H1 (cell line): ENCODE data around the gene SNX27. TPM values are rescaled to one million over a fixed set of nuclear protein-coding genes. Genes with fewer than 3 reads are reported as not detected.

Experiments used
- CTCF ChIA-PET: fragments of 300-600 bp; sonication (Branson Sonifier 250); formaldehyde crosslinking; loops from one replicate; lab custom pipeline; 2021; ENCODE audit not compliant: partially characterized antibody; lab: Charles Lee
- POLR2A ChIA-PET: fragments of 300-600 bp; sonication (Branson Sonifier 250); formaldehyde crosslinking; loops from one replicate; lab custom pipeline; 2021; ENCODE audit warnings: inconsistent platforms; ENCODE audit not compliant: partially characterized antibody; lab: Charles Lee
- DNase-seq, 2 experiments: peaks; one replicate each; pipeline versions ENCODE4 v3.0.0 to v3.0.0-alpha.2; 2010 to 2022; ENCODE audit warnings: low spot score in 2 of 2, low read depth in 1 of 2, mixed read lengths in 1 of 2
- FAIRE-seq: peaks from 2 replicates; lab custom pipeline; 2011; peaks lifted over from hg19 to GRCh38; lab: Jason Lieb, UNC
- H2AFZ ChIP-seq: 2 replicates; pipeline ENCODE4 v1.8.1; 2012; ENCODE audit warnings: low read length, inconsistent platforms
- H2AK5ac ChIP-seq: 2 replicates; pipeline ENCODE4 v1.6.1; 2013; ENCODE audit warnings: low read depth, low read length
- H2BK120ac ChIP-seq: replicated peaks from 2 replicates; pipeline ENCODE3; 2013; ENCODE audit warnings: low read depth, low read length, inconsistent platforms
- H2BK12ac ChIP-seq: 2 replicates; pipeline ENCODE4 v1.6.1; 2013; ENCODE audit warnings: low read depth, low read length
- H2BK15ac ChIP-seq: 2 replicates; pipeline ENCODE4 v1.6.1; 2013; ENCODE audit warnings: low read length
- H2BK20ac ChIP-seq: 2 replicates; pipeline ENCODE4 v1.6.1; 2013; ENCODE audit warnings: low read length
- H2BK5ac ChIP-seq: 2 replicates; pipeline ENCODE4 v1.6.1; 2013; ENCODE audit warnings: low read depth, low read length
- H3K14ac ChIP-seq: 2 replicates; pipeline ENCODE4 v1.6.1; 2013; ENCODE audit warnings: inconsistent platforms; ENCODE audit not compliant: insufficient read length
- H3K18ac ChIP-seq: 2 replicates; pipeline ENCODE4 v1.6.1; 2013; ENCODE audit warnings: low read length; ENCODE audit errors: extremely low read depth
- H3K23ac ChIP-seq: 2 replicates; pipeline ENCODE4 v1.6.1; 2013; ENCODE audit warnings: inconsistent platforms; ENCODE audit not compliant: insufficient read length
- H3K23me2 ChIP-seq: 2 replicates; pipeline ENCODE4 v1.6.1; 2013; ENCODE audit warnings: low read depth, low read length
- H3K27ac ChIP-seq: 2 replicates; pipeline ENCODE4 v1.6.1; 2011; ENCODE audit warnings: low read depth, low read length, inconsistent platforms
- H3K27me3 ChIP-seq, 4 experiments: replicated peaks in 1 of 4; 1 replicate in 1 of 4; 2 replicates in 3 of 4; pipeline versions ENCODE4 v1.6.1 to v1.8.1; 2011 to 2013; ENCODE audit warnings: low read length in 3 of 4, mild to moderate bottlenecking in 3 of 4, inconsistent platforms in 2 of 4, mixed read lengths in 2 of 4, moderate library complexity in 1 of 4; ENCODE audit not compliant: control insufficient read depth in 3 of 4, insufficient read depth in 3 of 4; ENCODE audit errors: extremely low read depth in 1 of 4
- H3K36me3 ChIP-seq, 4 experiments: 2 replicates each; pipeline versions ENCODE4 v1.6.1 to v1.8.1; 2011 to 2013; ENCODE audit warnings: mild to moderate bottlenecking in 4 of 4, low read length in 3 of 4, moderate library complexity in 2 of 4, control low read depth in 1 of 4, inconsistent platforms in 1 of 4; ENCODE audit not compliant: insufficient read depth in 4 of 4, control insufficient read depth in 2 of 4
- H3K4ac ChIP-seq: replicated peaks from 2 replicates; pipeline ENCODE3; 2013; ENCODE audit warnings: low read length, low read depth, mixed read lengths, inconsistent platforms; ENCODE audit not compliant: insufficient read length
- H3K4me1 ChIP-seq, 4 experiments: replicated peaks in 1 of 4; 1 replicate in 1 of 4; 2 replicates in 3 of 4; pipeline versions ENCODE4 v1.6.1 to v1.8.1; 2011 to 2013; ENCODE audit warnings: low read length in 3 of 4, inconsistent platforms in 2 of 4, mixed read lengths in 1 of 4; ENCODE audit not compliant: insufficient read depth in 4 of 4, control insufficient read depth in 3 of 4
- H3K4me2 ChIP-seq, 2 experiments: 2 replicates each; pipeline versions ENCODE4 v1.6.1 to v1.8.1; 2011 to 2013; ENCODE audit warnings: low read depth in 2 of 2, low read length in 2 of 2, control low read depth in 1 of 2, inconsistent platforms in 1 of 2, mild to moderate bottlenecking in 1 of 2; ENCODE audit not compliant: insufficient read depth in 1 of 2
- H3K4me3 ChIP-seq, 4 experiments: fragments of 200-600, 300-600 bp in 1 of 4; sonication (generic), shearing (Covaris generic), sonication (Bioruptor Twin) in 1 of 4; 2 replicates each; pipeline versions ENCODE4 v1.5.1 to v1.8.1; 2011 to 2016; ENCODE audit warnings: low read length in 4 of 4, low read depth in 3 of 4, control low read depth in 2 of 4, inconsistent platforms in 2 of 4, mild to moderate bottlenecking in 2 of 4, mixed read lengths in 1 of 4, moderate library complexity in 1 of 4; ENCODE audit not compliant: insufficient read depth in 2 of 4; ENCODE audit errors: extremely low read depth in 1 of 4
- H3K56ac ChIP-seq: replicated peaks from 2 replicates; pipeline ENCODE3; 2013; ENCODE audit warnings: low read depth, mild to moderate bottlenecking, mixed read lengths, low read length, inconsistent platforms; ENCODE audit not compliant: insufficient read length
- H3K79me1 ChIP-seq: 2 replicates; pipeline ENCODE4 v1.6.1; 2013; ENCODE audit warnings: low read depth, low read length, control low read depth
- H3K79me2 ChIP-seq, 2 experiments: 2 replicates each; pipeline versions ENCODE4 v1.6.1 to v1.8.1; 2012 to 2013; ENCODE audit warnings: low read length in 2 of 2, mild to moderate bottlenecking in 2 of 2, inconsistent platforms in 1 of 2; ENCODE audit not compliant: insufficient read depth in 2 of 2, control insufficient read depth in 1 of 2
- H3K9ac ChIP-seq, 4 experiments: replicated peaks in 1 of 4; 1 replicate in 1 of 4; 2 replicates in 3 of 4; pipeline versions ENCODE4 v1.6.1 to v1.8.1; 2011 to 2013; ENCODE audit warnings: low read depth in 3 of 4, low read length in 3 of 4, control low read depth in 2 of 4, mild to moderate bottlenecking in 2 of 4, moderate library complexity in 2 of 4, inconsistent platforms in 1 of 4; ENCODE audit errors: extremely low read depth in 1 of 4
- H3K9me3 ChIP-seq, 2 experiments: 2 replicates each; pipeline versions ENCODE4 v1.6.1 to v1.8.1; 2012 to 2013; ENCODE audit warnings: mild to moderate bottlenecking in 2 of 2, moderate library complexity in 2 of 2, control low read depth in 1 of 2, inconsistent platforms in 1 of 2, low read depth in 1 of 2, low read length in 1 of 2, mixed read lengths in 1 of 2; ENCODE audit not compliant: insufficient read depth in 2 of 2
- H4K20me1 ChIP-seq, 2 experiments: replicated peaks in 1 of 2; 2 replicates each; pipeline versions ENCODE3 to v1.8.1; 2011 to 2013; ENCODE audit warnings: inconsistent platforms in 2 of 2, low read length in 2 of 2, mild to moderate bottlenecking in 1 of 2; ENCODE audit not compliant: insufficient read depth in 2 of 2, control insufficient read depth in 1 of 2
- H4K5ac ChIP-seq: 2 replicates; pipeline ENCODE4 v1.6.1; 2013; ENCODE audit warnings: low read length, low read depth, mixed read lengths, inconsistent platforms; ENCODE audit not compliant: insufficient read length
- H4K8ac ChIP-seq: 2 replicates; pipeline ENCODE4 v1.8.0; 2013; ENCODE audit warnings: mild to moderate bottlenecking, moderate library complexity, low read length, inconsistent platforms; ENCODE audit not compliant: insufficient read depth; ENCODE audit errors: extremely low read depth
- H4K91ac ChIP-seq: replicated peaks from 2 replicates; pipeline ENCODE3; 2013; ENCODE audit warnings: low read length, mixed read lengths, inconsistent platforms; ENCODE audit not compliant: insufficient read length
- EZH2 ChIP-seq: fragments of 200-600 bp; sonication (generic); IDR thresholded peaks from 2 replicates; pipeline ENCODE4 v1.7.1; 2012; ENCODE audit warnings: low read depth, mild to moderate bottlenecking, moderate library complexity, low read length, inconsistent platforms; ENCODE audit not compliant: severe bottlenecking
- FOSL1 ChIP-seq: IDR thresholded peaks from 2 replicates; pipeline ENCODE4 v1.6.1; 2011; ENCODE audit warnings: mild to moderate bottlenecking, low read depth, low read length, moderate library complexity; ENCODE audit not compliant: insufficient read depth
- GABPA ChIP-seq: IDR thresholded peaks from 2 replicates; pipeline ENCODE4 v1.6.1; 2011; ENCODE audit warnings: mild to moderate bottlenecking, low read length, moderate library complexity, borderline replicate concordance; ENCODE audit not compliant: insufficient read depth
- GTF2F1 ChIP-seq: IDR thresholded peaks from 2 replicates; pipeline ENCODE4 v1.6.1; 2012; ENCODE audit warnings: low read depth, low read length, improper control_type of control experiment, borderline replicate concordance
- KDM5A ChIP-seq: fragments of 200-600 bp; IDR thresholded peaks from 2 replicates; pipeline ENCODE4 v1.7.1; 2012; ENCODE audit warnings: mild to moderate bottlenecking, low read length, inconsistent platforms, mixed read lengths
- PHF8 ChIP-seq: fragments of 200-600 bp; sonication (generic); conservative IDR thresholded peaks from 2 replicates; pipeline ENCODE4 v1.7.1; 2012; ENCODE audit warnings: low read depth, mild to moderate bottlenecking, inconsistent platforms, low read length, moderate library complexity
- POLR2AphosphoS5 ChIP-seq: IDR thresholded peaks from 2 replicates; pipeline ENCODE4 v1.6.1; 2011; ENCODE audit warnings: low read depth, low read length
- SP1 ChIP-seq: IDR thresholded peaks from 2 replicates; pipeline ENCODE4 v1.6.1; 2011; ENCODE audit warnings: low read depth, low read length
- SP4 ChIP-seq: IDR thresholded peaks from 2 replicates; pipeline ENCODE4 v1.6.1; 2012; ENCODE audit warnings: low read length, inconsistent platforms
- SRF ChIP-seq: IDR thresholded peaks from 2 replicates; pipeline ENCODE4 v1.6.1; 2011; ENCODE audit warnings: mild to moderate bottlenecking, low read depth, low read length, moderate library complexity
- TCF12 ChIP-seq: IDR thresholded peaks from 2 replicates; pipeline ENCODE4 v1.6.1; 2011; ENCODE audit warnings: low read depth, mild to moderate bottlenecking, low read length
- ZNF274 ChIP-seq: IDR thresholded peaks from 2 replicates; pipeline ENCODE4 v1.7.0; 2012; ENCODE audit warnings: low read length, borderline replicate concordance; ENCODE audit errors: extremely low read depth
- WGBS, 2 experiments: shearing (Covaris generic) in 1 of 2; methylation state at CpG; one replicate each; pipeline versions ENCODE4 v1.1.6 to v1.1.7; 2013 to 2015; ENCODE audit warnings: low lambda C conversion rate in 2 of 2, mixed read lengths in 2 of 2, inconsistent platforms in 1 of 2, low coverage in 1 of 2, missing lambda C conversion rate in 1 of 2; ENCODE audit not compliant: insufficient replicate concordance in 2 of 2, insufficient coverage in 1 of 2, insufficient read length in 1 of 2; ENCODE audit errors: extremely low coverage in 1 of 2, missing lambda C conversion rate in 1 of 2; 5-methylcytosine and 5-hydroxymethylcytosine counted together
- polyA plus RNA-seq, 7 experiments: library from polyadenylated mRNA; depleted of rRNA in 3 of 7; stranded (reverse) in 5 of 7; unstranded in 2 of 7; fragments of >200 nt in 5 of 7; fragments of 200-250 nt in 2 of 7; gene quantifications; 1 replicate in 5 of 7; 2 replicates in 1 of 7; 4 replicates in 1 of 7; pipeline versions ENCODE4 v1.2.1 to v1.2.3, GENCODE V29; 2011 to 2013; ENCODE audit warnings: missing spikeins in 2 of 7, mixed read lengths in 2 of 7
- total RNA-seq: library from RNA; stranded (reverse); fragmentation: NEBNext Ultra II Directional; extraction: Animal tissue kit (Norgen Biotek cat#: 25700); gene quantifications from 2 replicates; pipeline ENCODE4 v1.2.1, GENCODE V29; 2021
- TF ChIP-seq, protein P1 (sequence below): IDR thresholded peaks from 2 replicates; pipeline ENCODE4 v1.6.1; 2012; ENCODE audit warnings: inconsistent platforms
- TF ChIP-seq, protein P2 (sequence below): IDR thresholded peaks from 2 replicates; pipeline ENCODE4 v1.6.1; 2012; ENCODE audit warnings: inconsistent platforms

SNX27 gene
- total and polyA plus RNA-seq, 2 of the 8 experiments (the other 6 are each of a cell fraction or from before 2014, with no cell fraction given), result 23.4 to 65.4 TPM

DNA sequence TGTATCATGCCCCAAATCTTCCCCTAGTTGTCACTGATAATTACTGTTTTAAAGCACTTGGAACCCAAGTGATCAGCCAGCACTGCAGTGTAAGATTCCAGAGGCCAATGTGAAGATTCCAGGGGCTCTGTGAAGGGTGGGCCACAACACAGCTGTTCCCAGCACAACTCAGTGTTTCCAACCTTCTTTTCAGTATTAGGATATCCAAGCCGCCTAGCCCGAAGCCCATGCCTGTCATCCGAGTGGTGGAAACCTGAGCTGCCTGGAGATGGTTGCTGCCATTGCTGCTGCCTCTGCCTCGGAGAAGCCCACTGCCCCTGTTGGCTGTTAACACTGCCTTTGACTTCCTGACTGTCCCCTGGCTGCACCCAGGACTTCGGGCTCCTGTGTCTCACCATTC, 30.4 kb upstream of the SNX27 start:
- H2BK5ac ChIP-seq, result no peak overlapping the region
- no peaks in the 10 kb centered on the region for H3K27me3 ChIP-seq
- H3K9me3 ChIP-seq, result no peaks in the 10 kb centered on the region
- no peak overlapping the region for H3K9ac ChIP-seq
- H3K18ac ChIP-seq, result no peak overlapping the region
- H3K4ac ChIP-seq, result no peak overlapping the region
- H3K4me3 ChIP-seq, result no peak overlapping the region
- no peak overlapping the region for H4K8ac ChIP-seq
- no peak overlapping the region for H3K4me2 ChIP-seq
- no peaks in the 10 kb centered on the region for H3K23me2 ChIP-seq
- CTCF ChIA-PET, result interaction anchor here (1.2 to 2.7 kb wide), 2 partner anchors 12 to 135 kb away, joined by 3 to 12 read pairs; partner anchors contain the start of gene CELF3
- H3K27ac ChIP-seq, result no peak overlapping the region
- H4K5ac ChIP-seq, result no peak overlapping the region
- H4K20me1 ChIP-seq, result no peaks in the 10 kb centered on the region
- H2AFZ ChIP-seq, result no peak overlapping the region
- POLR2A ChIA-PET, result interaction anchor here (0.7 to 3.8 kb wide), 3 partner anchors 11 to 41 kb away, joined by 3 to 21 read pairs (median 5); partner anchors contain the start of gene TUFT1
- no peak overlapping the region for H2BK12ac ChIP-seq
- 90% methylated on average over 5 of the region's 5 CpGs; no CpG with 5 or more reads in 1 of the 2 experiments for WGBS, 2 experiments
- no peak overlapping the region for H2BK15ac ChIP-seq
- H3K4me1 ChIP-seq, result peaks cover 0 to 5% (median under 1%) of the 10 kb centered on the region in 4 experiments; a peak in 2 of 7 replicates
- no peak overlapping the region for H4K91ac ChIP-seq
- FAIRE-seq (no peak), DNase-seq (no peak)
- H3K79me2 ChIP-seq, result no peaks in the 10 kb centered on the region
- H3K14ac ChIP-seq, result no peak overlapping the region
- H3K23ac ChIP-seq, result no peak overlapping the region
- no peak overlapping the region for H3K56ac ChIP-seq
- H2AK5ac ChIP-seq, result no peak overlapping the region
- no peak overlapping the region for H2BK120ac ChIP-seq
- no peaks in the 10 kb centered on the region for H3K79me1 ChIP-seq
- H3K36me3 ChIP-seq, result peaks cover 0 to 16% (median 11%) of the 10 kb centered on the region in 4 experiments; a peak in 7 of 8 replicates
- no peak overlapping the region for H2BK20ac ChIP-seq
- TF ChIP-seq SRF, result no peak
- no peak for TF ChIP-seq TCF12
- no peak for TF ChIP-seq GABPA
- TF ChIP-seq SP4, result no peak
- TF ChIP-seq PHF8, result no peak
- TF ChIP-seq, protein P1, sequence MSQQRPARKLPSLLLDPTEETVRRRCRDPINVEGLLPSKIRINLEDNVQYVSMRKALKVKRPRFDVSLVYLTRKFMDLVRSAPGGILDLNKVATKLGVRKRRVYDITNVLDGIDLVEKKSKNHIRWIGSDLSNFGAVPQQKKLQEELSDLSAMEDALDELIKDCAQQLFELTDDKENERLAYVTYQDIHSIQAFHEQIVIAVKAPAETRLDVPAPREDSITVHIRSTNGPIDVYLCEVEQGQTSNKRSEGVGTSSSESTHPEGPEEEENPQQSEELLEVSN, result no peak
- no peak for TF ChIP-seq EZH2
- TF ChIP-seq SP1, result no peak
- TF ChIP-seq POLR2AphosphoS5, result no peak
- no peak for TF ChIP-seq GTF2F1
- TF ChIP-seq, protein P2, sequence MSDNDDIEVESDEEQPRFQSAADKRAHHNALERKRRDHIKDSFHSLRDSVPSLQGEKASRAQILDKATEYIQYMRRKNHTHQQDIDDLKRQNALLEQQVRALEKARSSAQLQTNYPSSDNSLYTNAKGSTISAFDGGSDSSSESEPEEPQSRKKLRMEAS, result no peak
- TF ChIP-seq KDM5A, result no peak
- no peak for TF ChIP-seq FOSL1
- no peak for TF ChIP-seq ZNF274
